Measurements from ENCODE around the gene MUC7. TPM values are rescaled to one million over a fixed set of nuclear protein-coding genes. Genes with fewer than 3 reads are reported as not detected.

The MUC7 gene
- total RNA-seq, 1 experiment from 2014 or later = not detected

GRCh38 chr4:70473679-70474078 lies 1.7 kb downstream of the MUC7 start:
- POLR2A ChIA-PET = no interaction called here
- TF ChIP-seq USF1 (CRISPR knock-in tag; IDR thresholded peaks at IDR 0.05) (no peak), MLX (CRISPR knock-in tag; IDR thresholded peaks at IDR 0.05) (no peak), AR (CRISPR knock-in tag; IDR thresholded peaks at IDR 0.05) (no peak), FOXK1 (CRISPR knock-in tag; IDR thresholded peaks at IDR 0.05) (no peak), FOXP1 (CRISPR knock-in tag; IDR thresholded peaks at IDR 0.05; ENCODE audit: borderline replicate concordance) (no peak), RORB (CRISPR knock-in tag; IDR thresholded peaks at IDR 0.05) (no peak), ATF2 (CRISPR knock-in tag; IDR thresholded peaks at IDR 0.05; ENCODE audit: borderline replicate concordance, low read depth) (no peak), ZNF138 (CRISPR knock-in tag; conservative IDR thresholded peaks at IDR 0.05) (no peak), GTF2I (CRISPR knock-in tag; conservative IDR thresholded peaks at IDR 0.05) (no peak), TEAD1 (CRISPR knock-in tag; IDR thresholded peaks at IDR 0.05) (no peak), NR3C1 (CRISPR knock-in tag; conservative IDR thresholded peaks at IDR 0.05; ENCODE audit: low read depth) (no peak), PRRX2 (CRISPR knock-in tag; IDR thresholded peaks at IDR 0.05) (no peak), SMAD3 (CRISPR knock-in tag; IDR thresholded peaks at IDR 0.05; ENCODE audit: borderline replicate concordance) (no peak), TCF7 (CRISPR knock-in tag; IDR thresholded peaks at IDR 0.05; ENCODE audit: low read depth) (no peak), NFYB (CRISPR knock-in tag; conservative IDR thresholded peaks at IDR 0.05; ENCODE audit: low read depth) (no peak), NR2C2 (CRISPR knock-in tag; IDR thresholded peaks at IDR 0.05) (no peak), MXD4 (CRISPR knock-in tag; IDR thresholded peaks at IDR 0.05; ENCODE audit: borderline replicate concordance) (no peak), ZBTB21 (CRISPR knock-in tag; IDR thresholded peaks at IDR 0.05; ENCODE audit: borderline replicate concordance) (no peak)
- H3K27ac Mint-ChIP-seq = no peak overlapping the region
- no peak for DNase-seq (ENCODE audit: low spot score)
- peaks cover 12% of the 10 kb centered on the region for H3K9me3 Mint-ChIP-seq
- H3K4me3 Mint-ChIP-seq = no peak overlapping the region
- no peaks in the 10 kb centered on the region for H3K27me3 Mint-ChIP-seq (ENCODE audit: low read depth)
- no peak for ATAC-seq
- H3K4me1 Mint-ChIP-seq = no peaks in the 10 kb centered on the region
- CTCF ChIA-PET = no interaction called here
- no peaks in the 10 kb centered on the region for H3K36me3 Mint-ChIP-seq

GRCh38 chr4:70488748-70489147 lies 16.8 kb downstream of the MUC7 start:
- ChIA-PET CTCF (no interaction called here), POLR2A (no interaction called here)
- Mint-ChIP-seq H3K9me3 (no peaks in the 10 kb centered on the region), H3K4me1 (0 out of 2 replicates have a peak, but pooled peaks cover 2% of the 10 kb centered on the region), H3K27me3 (ENCODE audit: low read depth) (no peaks in the 10 kb centered on the region), H3K36me3 (no peaks in the 10 kb centered on the region), H3K27ac (no peak overlapping the region), H3K4me3 (no peak overlapping the region)
- ATAC-seq (no peak), DNase-seq (ENCODE audit: low spot score) (no peak)
- TF ChIP-seq ZNF423 (CRISPR knock-in tag; IDR thresholded peaks at IDR 0.05) (no peak), ATF3 (CRISPR knock-in tag; conservative IDR thresholded peaks at IDR 0.05) (no peak), CDX4 (CRISPR knock-in tag; IDR thresholded peaks at IDR 0.05; ENCODE audit: borderline replicate concordance) (no peak), ATF2 (CRISPR knock-in tag; IDR thresholded peaks at IDR 0.05; ENCODE audit: borderline replicate concordance, low read depth) (no peak), MLX (CRISPR knock-in tag; IDR thresholded peaks at IDR 0.05) (no peak), SMAD4 (CRISPR knock-in tag; IDR thresholded peaks at IDR 0.05) (no peak), ZNF121 (CRISPR knock-in tag; IDR thresholded peaks at IDR 0.05) (no peak), HMGA2 (CRISPR knock-in tag; IDR thresholded peaks at IDR 0.05) (no peak), FOXP4 (CRISPR knock-in tag; IDR thresholded peaks at IDR 0.05) (no peak), NFE2L1 (CRISPR knock-in tag; IDR thresholded peaks at IDR 0.05) (no peak), ZNF396 (CRISPR knock-in tag; IDR thresholded peaks at IDR 0.05; ENCODE audit: borderline replicate concordance) (no peak)
